Measurements from ENCODE around the gene ADRA2A. TPM values are rescaled to one million over a fixed set of nuclear protein-coding genes. Genes with fewer than 3 reads are reported as not detected.

The ADRA2A gene
- total RNA-seq, 1 donor from 2014 or later = 13.6 TPM

GRCh38 chr10:111112333-111112732 lies 35.5 kb downstream of the ADRA2A start:
- Mint-ChIP-seq H3K9me3 (ENCODE audit: low read depth) (no peaks in the 10 kb centered on the region), H3K36me3 (ENCODE audit: insufficient read depth) (no peaks in the 10 kb centered on the region), H3K4me3 (ENCODE audit: low read depth) (no peak overlapping the region), H3K27me3 (peaks cover 27% of the 10 kb centered on the region), H3K4me1 (ENCODE audit: low read depth) (peaks cover 5% of the 10 kb centered on the region), H3K27ac (no peak overlapping the region)
- TF ChIP-seq CTCF (IDR thresholded peaks at IDR 0.05; ENCODE audit: unreplicated experiment) = no peak
- DNase-seq (ENCODE audit: low spot score, unreplicated experiment) = no peak

DNA sequence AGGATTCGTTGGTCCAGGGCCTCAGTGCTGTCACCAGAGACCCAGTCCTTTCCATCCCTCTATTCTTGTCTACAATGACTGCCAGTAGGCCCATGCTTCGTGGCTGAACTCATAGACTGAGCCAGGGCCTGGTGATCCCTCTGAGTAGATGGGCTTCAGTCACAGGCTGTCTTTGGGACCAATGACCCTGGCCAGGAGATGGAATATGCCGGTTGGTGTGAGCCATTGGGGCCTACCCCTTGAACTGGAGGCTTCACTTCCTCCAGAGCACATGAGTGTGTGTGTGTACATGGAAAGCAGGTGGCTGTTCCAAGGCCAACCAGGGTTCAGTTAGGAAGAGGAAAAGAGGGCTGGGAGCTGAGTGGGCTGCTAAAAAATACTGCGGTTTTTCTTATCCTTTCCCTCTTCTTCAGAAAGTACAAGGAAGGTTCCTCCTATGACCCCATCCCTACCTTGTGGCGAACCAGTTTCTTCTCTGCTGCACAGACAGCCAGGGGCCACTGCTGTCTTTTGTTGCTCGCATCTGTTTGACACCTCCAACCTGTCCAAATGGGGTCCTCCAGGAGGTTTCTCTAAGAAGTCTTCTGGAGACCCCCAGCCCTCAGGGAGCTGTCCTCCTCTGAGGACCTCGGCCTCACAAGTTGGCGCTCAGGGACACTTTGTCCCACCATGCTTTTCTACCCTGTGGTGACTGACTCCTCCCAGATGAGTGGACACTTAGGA lies 36.6 kb downstream of the ADRA2A start:
- no peak overlapping the region for H3K4me3 Mint-ChIP-seq (ENCODE audit: low read depth)
- DNase-seq (ENCODE audit: low spot score, unreplicated experiment) = no peak
- H3K27me3 Mint-ChIP-seq = peaks cover 30% of the 10 kb centered on the region
- no peaks in the 10 kb centered on the region for H3K9me3 Mint-ChIP-seq (ENCODE audit: low read depth)
- H3K27ac Mint-ChIP-seq = no peak overlapping the region
- no peaks in the 10 kb centered on the region for H3K36me3 Mint-ChIP-seq (ENCODE audit: insufficient read depth)
- peaks cover 3% of the 10 kb centered on the region for H3K4me1 Mint-ChIP-seq (ENCODE audit: low read depth)
- no peak for TF ChIP-seq CTCF (IDR thresholded peaks at IDR 0.05; ENCODE audit: unreplicated experiment)

DNA sequence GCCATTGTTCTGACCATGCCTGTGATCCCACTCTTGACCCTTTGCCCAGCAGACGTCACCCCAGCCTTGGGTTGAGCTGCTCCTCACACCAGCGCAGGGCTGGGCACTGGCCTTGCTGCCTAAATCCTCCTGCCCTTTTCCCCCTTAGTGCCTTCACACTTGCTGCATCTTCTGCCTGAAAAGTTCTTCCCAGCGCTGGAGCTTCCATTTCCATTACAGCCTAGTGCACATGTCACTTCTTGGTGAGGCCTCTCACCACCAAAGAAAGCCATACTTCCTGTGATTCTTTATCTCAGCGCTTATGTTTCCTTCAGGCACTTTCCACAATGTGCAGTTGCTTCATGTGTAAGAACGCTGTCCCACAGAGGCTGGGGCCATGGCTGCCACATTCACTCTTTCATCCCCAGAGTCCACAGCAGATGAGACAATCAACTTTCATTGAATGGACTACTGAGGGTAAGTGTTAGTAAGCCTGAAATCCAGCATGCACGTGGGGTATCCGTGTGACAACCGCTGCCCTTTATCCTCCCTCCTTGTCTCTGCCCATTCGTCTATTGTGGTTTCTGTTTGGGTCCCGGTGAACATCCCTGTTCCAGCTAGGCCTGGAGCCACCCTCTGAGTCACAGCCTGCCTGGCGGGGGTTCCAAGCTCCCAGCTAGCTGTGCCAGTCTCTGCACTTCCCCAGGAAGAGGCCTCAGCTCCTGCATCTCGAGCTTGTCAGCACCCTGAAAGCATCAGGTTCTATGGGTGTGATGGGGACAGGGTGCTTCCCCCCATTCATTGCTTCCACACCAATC lies 37.3 kb downstream of the ADRA2A start:
- H3K4me1 Mint-ChIP-seq (ENCODE audit: low read depth) = peaks cover 3% of the 10 kb centered on the region
- H3K27me3 Mint-ChIP-seq = peaks cover 34% of the 10 kb centered on the region
- no peak overlapping the region for H3K27ac Mint-ChIP-seq
- no peaks in the 10 kb centered on the region for H3K9me3 Mint-ChIP-seq (ENCODE audit: low read depth)
- TF ChIP-seq CTCF (IDR thresholded peaks at IDR 0.05; ENCODE audit: unreplicated experiment) = no peak
- DNase-seq (ENCODE audit: low spot score, unreplicated experiment) = no peak
- H3K4me3 Mint-ChIP-seq (ENCODE audit: low read depth) = no peak overlapping the region
- H3K36me3 Mint-ChIP-seq (ENCODE audit: insufficient read depth) = no peaks in the 10 kb centered on the region

DNA sequence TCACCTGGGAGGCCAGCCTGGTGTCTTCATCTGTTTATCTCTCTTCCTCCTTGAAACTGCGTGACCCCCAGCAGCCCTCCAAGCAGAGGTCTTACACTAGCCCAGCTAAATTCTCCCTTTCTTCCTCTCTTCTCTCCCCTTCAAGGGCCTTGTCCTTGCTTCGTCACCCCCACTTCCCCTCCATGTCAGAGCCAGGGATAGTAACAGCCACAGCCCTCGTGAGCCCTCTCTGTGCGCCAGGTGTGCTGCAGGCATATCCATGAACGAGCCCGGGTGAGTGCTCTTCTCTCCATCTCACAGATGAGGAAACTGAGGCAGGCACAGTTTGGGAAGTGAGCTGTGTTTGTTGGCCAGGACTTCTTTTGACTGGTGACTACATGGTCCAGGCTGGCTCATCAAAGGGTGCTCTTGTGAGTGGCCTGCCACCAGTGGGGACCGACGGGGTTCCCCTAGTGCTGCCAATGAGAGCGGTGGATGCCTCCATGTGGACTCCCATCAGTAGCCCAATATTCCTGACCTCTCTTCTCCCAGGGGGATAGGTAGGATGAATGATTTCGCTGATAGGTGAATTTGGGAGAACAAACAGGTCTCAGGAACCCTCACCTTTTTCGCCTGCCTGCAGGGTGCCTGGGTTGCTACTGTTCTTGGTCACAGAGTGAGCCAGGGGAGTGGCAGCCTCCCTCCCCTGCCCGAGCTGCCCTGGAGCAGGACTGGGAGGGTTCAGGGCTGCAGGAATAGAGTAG lies 38.1 kb downstream of the ADRA2A start:
- Mint-ChIP-seq H3K4me1 (ENCODE audit: low read depth) (no peaks in the 10 kb centered on the region), H3K4me3 (ENCODE audit: low read depth) (no peak overlapping the region), H3K36me3 (ENCODE audit: insufficient read depth) (no peaks in the 10 kb centered on the region), H3K9me3 (ENCODE audit: low read depth) (no peaks in the 10 kb centered on the region), H3K27me3 (peaks cover 38% of the 10 kb centered on the region), H3K27ac (no peak overlapping the region)
- no peak for TF ChIP-seq CTCF (IDR thresholded peaks at IDR 0.05; ENCODE audit: unreplicated experiment)
- DNase-seq (ENCODE audit: low spot score, unreplicated experiment) = no peak

DNA sequence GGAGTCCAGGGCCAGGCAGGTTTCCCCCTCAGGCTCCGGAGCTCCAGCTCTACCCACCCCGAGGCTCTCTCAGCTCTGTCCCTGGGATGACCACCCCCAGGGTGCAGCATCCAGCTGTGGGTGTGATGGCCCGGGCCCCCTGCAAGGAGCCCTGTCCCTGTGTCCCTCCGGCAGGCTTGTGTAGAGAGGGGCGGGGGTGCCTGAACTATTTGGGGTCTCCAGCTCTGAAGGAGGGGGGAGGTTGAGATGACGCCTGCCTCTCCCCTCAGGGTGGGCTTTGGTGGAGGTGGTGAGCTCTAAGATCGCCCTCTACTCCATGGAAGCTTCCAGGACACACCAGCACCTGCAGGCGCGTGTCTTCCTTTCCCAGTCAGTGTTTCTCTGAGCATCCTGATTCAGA lies 39.4 kb downstream of the ADRA2A start:
- H3K27ac Mint-ChIP-seq = no peak overlapping the region
- H3K4me3 Mint-ChIP-seq (ENCODE audit: low read depth) = no peak overlapping the region
- H3K9me3 Mint-ChIP-seq (ENCODE audit: low read depth) = no peaks in the 10 kb centered on the region
- no peaks in the 10 kb centered on the region for H3K36me3 Mint-ChIP-seq (ENCODE audit: insufficient read depth)
- TF ChIP-seq CTCF (IDR thresholded peaks at IDR 0.05; ENCODE audit: unreplicated experiment) = no peak
- DNase-seq (ENCODE audit: low spot score, unreplicated experiment) = no peak
- H3K4me1 Mint-ChIP-seq (ENCODE audit: low read depth) = no peaks in the 10 kb centered on the region
- peaks cover 40% of the 10 kb centered on the region for H3K27me3 Mint-ChIP-seq

Measured in progenitor cell of endocrine pancreas (in vitro differentiated cells).